ENCODE measurements around the gene ANKRD34A. TPM values are rescaled to one million over a fixed set of nuclear protein-coding genes. Genes with fewer than 3 reads are reported as not detected.
"Not testable (repeated sequence)": the region's sequence is repeated elsewhere in the genome, so short reads cannot be mapped to it uniquely, and the experiment has no call there.

Gene ANKRD34A
- total and polyA plus RNA-seq, 9 donors = 0.22 to 1.7 (median 1.1) TPM

DNA sequence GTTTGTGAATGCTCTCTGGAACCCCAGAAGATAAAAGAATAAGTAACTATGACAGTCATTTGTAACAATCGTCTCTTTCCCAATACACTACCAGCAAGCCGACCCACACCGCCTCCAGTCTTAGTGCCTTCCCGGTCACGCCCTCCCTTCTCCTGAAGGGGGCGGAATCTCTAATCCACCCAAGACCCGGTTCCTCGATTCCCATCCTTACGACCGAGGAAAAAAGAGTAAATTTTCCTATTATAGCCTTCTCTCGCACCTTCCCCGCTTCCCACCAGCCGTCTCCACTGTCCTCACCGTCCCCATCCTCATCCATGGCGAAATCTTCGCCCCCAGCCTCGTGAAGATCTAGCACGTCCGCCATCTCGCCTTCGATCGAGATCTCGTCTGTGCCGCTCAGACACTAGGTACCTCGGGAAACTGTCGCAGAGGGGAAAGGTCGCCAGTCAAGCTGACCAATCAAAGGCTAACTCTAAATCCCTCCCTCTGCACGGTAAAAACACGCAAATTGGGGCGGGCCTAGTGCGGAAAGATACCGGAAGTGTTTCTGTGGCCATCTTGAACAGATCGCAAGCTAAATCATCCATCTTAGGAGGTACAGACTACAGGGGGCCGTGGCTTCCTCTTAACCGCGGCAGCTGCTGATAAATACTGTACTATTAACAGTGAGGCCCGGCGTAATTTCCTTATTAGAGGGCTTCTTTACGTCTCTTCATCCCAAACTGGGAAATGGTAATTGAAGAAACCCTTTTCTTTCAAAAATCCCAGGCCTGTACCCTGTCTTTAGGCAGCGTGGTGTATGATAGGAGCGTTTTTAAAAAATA is 37.1 kb downstream of the ANKRD34A start, which contains the start of gene RBM8A:
TSS of gene RBM8A (minus strand) at position 422 of the 824 bp plus-strand sequence. CDS start at position 364, 58 bp downstream.
- Histone ChIP-seq H3K27me3 (ENCODE audit: control insufficient read depth, insufficient read depth, low read length) (no peaks in the 10 kb centered on the region), H3K4me1 (ENCODE audit: control insufficient read depth, insufficient read depth, low read length) (peaks cover 12% of the 10 kb centered on the region), H3K36me3 (ENCODE audit: control insufficient read depth, insufficient read depth, low read length) (peaks cover 18% of the 10 kb centered on the region), H3K27ac (ENCODE audit: low read length) (peak within 1 kb of the TSS; percentile 97), H3K9me3 (replicated peaks; ENCODE audit: control insufficient read depth, low read depth, low read length) (no peaks in the 10 kb centered on the region), H3K4me3 (ENCODE audit: low read length) (peak within 1 kb of the TSS; percentile 64)
- WGBS (ENCODE audit: insufficient coverage) = 0% methylated on average over 24 of the region's 41 CpGs
- DNase-seq = peak; percentile 100

- H3K27me3 ChIP-seq (ENCODE audit: control insufficient read depth, insufficient read depth, low read length) = no peaks in the 10 kb centered on the region
- 7% methylated on average over 5 of the region's 19 CpGs for WGBS (ENCODE audit: insufficient coverage)
These were observed 37.7 kb downstream of the ANKRD34A start for GRCh38 chr1:145926686-145927062.

GRCh38 chr1:145922266-145922665 is 42.1 kb downstream of the ANKRD34A start:
- Histone ChIP-seq H3K27me3 (ENCODE audit: control insufficient read depth, insufficient read depth, low read length) (no peaks in the 10 kb centered on the region), H3K9me3 (replicated peaks; ENCODE audit: control insufficient read depth, low read depth, low read length) (no peaks in the 10 kb centered on the region), H3K36me3 (ENCODE audit: control insufficient read depth, insufficient read depth, low read length) (peaks cover 18% of the 10 kb centered on the region), H3K27ac (ENCODE audit: low read length) (no peak overlapping the region), H3K4me3 (ENCODE audit: low read length) (no peak overlapping the region), H3K4me1 (ENCODE audit: control insufficient read depth, insufficient read depth, low read length) (peaks cover 26% of the 10 kb centered on the region)
- DNase-seq = no peak
- WGBS (ENCODE audit: insufficient coverage) = no CpG with 5 or more reads among the region's 2 CpGs

More at GRCh38 chr1:145926686-145927062, 37.7 kb downstream of the ANKRD34A start:
- peaks cover 18% of the 10 kb centered on the region for H3K36me3 ChIP-seq (ENCODE audit: control insufficient read depth, insufficient read depth, low read length)
- H3K27ac ChIP-seq (ENCODE audit: low read length) = peak overlapping the region; percentile 97
- DNase-seq = no peak
- H3K4me3 ChIP-seq (ENCODE audit: low read length) = peak overlapping the region; percentile 64
- no peaks in the 10 kb centered on the region for H3K9me3 ChIP-seq (replicated peaks; ENCODE audit: control insufficient read depth, low read depth, low read length)
- peaks cover 12% of the 10 kb centered on the region for H3K4me1 ChIP-seq (ENCODE audit: control insufficient read depth, insufficient read depth, low read length)

DNA sequence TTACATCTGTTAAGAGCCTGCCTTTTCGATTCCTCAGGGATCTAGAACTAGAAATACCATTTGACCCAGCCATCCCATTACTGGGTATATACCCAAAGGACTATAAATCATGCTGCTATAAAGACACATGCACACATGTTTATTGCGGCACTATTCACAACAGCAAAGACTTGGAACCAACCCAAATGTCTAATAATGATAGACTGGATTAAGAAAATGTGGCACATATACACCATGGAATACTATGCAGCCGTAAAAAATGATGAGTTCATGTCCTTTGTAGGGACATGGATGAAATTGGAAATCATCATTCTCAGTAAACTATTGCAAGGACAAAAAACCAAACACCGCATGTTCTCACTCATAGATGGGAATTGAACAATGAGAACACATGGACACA is 44.1 kb downstream of the ANKRD34A start:
- not testable (repeated sequence) for DNase-seq; H3K9me3 ChIP-seq (replicated peaks; ENCODE audit: control insufficient read depth, low read depth, low read length); H3K27ac ChIP-seq (ENCODE audit: low read length); H3K4me3 ChIP-seq (ENCODE audit: low read length); H3K27me3 ChIP-seq (ENCODE audit: control insufficient read depth, insufficient read depth, low read length)
- Histone ChIP-seq H3K4me1 (ENCODE audit: control insufficient read depth, insufficient read depth, low read length) (peaks cover 19% of the 10 kb centered on the region), H3K36me3 (ENCODE audit: control insufficient read depth, insufficient read depth, low read length) (peaks cover 20% of the 10 kb centered on the region)
- WGBS (ENCODE audit: insufficient coverage) = no CpG with 5 or more reads among the region's 4 CpGs

GRCh38 chr1:145918992-145919939 is 45.1 kb downstream of the ANKRD34A start:
- H3K36me3 ChIP-seq (ENCODE audit: control insufficient read depth, insufficient read depth, low read length) = peaks cover 23% of the 10 kb centered on the region
- WGBS (ENCODE audit: insufficient coverage) = 1% methylated on average over 19 of the region's 33 CpGs

GRCh38 chr1:145918144-145918991 is 46.0 kb downstream of the ANKRD34A start, which contains the start of gene PEX11B:
Gene PEX11B (minus strand): TSS chr1:145918717. CDS start chr1:145918688, 29 bp downstream.
- WGBS (ENCODE audit: insufficient coverage) = under 1% methylated on average over 43 of the region's 51 CpGs
- Histone ChIP-seq H3K36me3 (ENCODE audit: control insufficient read depth, insufficient read depth, low read length) (peaks cover 21% of the 10 kb centered on the region), H3K27me3 (ENCODE audit: control insufficient read depth, insufficient read depth, low read length) (no peaks in the 10 kb centered on the region), H3K4me1 (ENCODE audit: control insufficient read depth, insufficient read depth, low read length) (peaks cover 19% of the 10 kb centered on the region), H3K9me3 (replicated peaks; ENCODE audit: control insufficient read depth, low read depth, low read length) (no peaks in the 10 kb centered on the region), H3K4me3 (ENCODE audit: low read length) (peak within 1 kb of the TSS; percentile 71), H3K27ac (ENCODE audit: low read length) (peak within 1 kb of the TSS; percentile 95)
- peak; percentile 96 for DNase-seq

More at GRCh38 chr1:145918992-145919939, 45.1 kb downstream of the ANKRD34A start:
- DNase-seq = peak; percentile 53
- Histone ChIP-seq H3K4me3 (ENCODE audit: low read length) (peak overlapping the region; percentile 71), H3K27me3 (ENCODE audit: control insufficient read depth, insufficient read depth, low read length) (no peaks in the 10 kb centered on the region), H3K27ac (ENCODE audit: low read length) (peak overlapping the region; percentile 95), H3K4me1 (ENCODE audit: control insufficient read depth, insufficient read depth, low read length) (peaks cover 19% of the 10 kb centered on the region), H3K9me3 (replicated peaks; ENCODE audit: control insufficient read depth, low read depth, low read length) (no peaks in the 10 kb centered on the region)

DNA sequence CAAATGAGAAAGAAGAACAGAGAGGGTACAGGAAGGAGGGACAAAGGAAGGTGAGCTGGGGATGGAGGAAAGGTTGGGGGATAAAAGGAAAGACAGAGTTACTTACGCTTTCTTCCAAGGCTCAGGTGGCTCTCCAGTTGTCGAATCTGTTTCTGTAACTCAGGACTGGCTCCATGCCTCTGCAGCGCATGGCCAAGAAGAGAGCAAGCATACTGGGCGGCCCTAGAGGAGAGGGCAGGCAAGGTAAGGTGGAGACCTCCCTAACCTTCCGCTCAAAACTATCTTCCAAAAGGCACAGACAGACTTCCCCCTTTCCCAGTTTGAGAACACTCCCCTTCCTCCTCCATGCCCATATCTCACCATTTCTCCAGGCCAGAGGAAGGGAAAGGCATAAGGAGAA is 46.8 kb downstream of the ANKRD34A start:
- DNase-seq = no peak
- no peak overlapping the region for H3K27ac ChIP-seq (ENCODE audit: low read length)

DNA sequence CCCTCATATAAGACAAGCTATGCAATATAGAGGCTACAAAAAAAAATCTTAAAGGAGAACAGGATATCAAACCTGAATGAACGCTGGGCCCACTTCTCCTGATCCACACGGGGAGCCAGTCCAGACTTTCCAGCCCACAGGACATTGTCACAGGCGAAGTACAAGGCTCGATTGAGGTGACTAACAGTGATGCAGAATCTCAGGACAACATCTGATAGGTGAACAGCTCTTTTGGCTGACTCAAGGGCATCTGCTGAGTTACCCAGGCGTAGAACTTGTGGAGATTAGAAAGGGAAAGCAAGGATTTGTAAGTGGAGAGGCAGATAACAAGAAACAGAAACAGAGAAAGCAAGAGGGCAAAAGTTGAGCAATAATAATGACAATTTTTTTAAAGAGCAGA is 47.6 kb downstream of the ANKRD34A start:
- Histone ChIP-seq H3K9me3 (replicated peaks; ENCODE audit: control insufficient read depth, low read depth, low read length) (no peaks in the 10 kb centered on the region), H3K27me3 (ENCODE audit: control insufficient read depth, insufficient read depth, low read length) (no peaks in the 10 kb centered on the region), H3K4me3 (ENCODE audit: low read length) (no peak overlapping the region), H3K27ac (ENCODE audit: low read length) (no peak overlapping the region), H3K4me1 (ENCODE audit: control insufficient read depth, insufficient read depth, low read length) (peaks cover 19% of the 10 kb centered on the region), H3K36me3 (ENCODE audit: control insufficient read depth, insufficient read depth, low read length) (peaks cover 22% of the 10 kb centered on the region)
- no peak for DNase-seq
- WGBS (ENCODE audit: insufficient coverage) = 80% methylated on average over 5 of the region's 5 CpGs

More for the DNA sequence above, 46.8 kb downstream of the ANKRD34A start:
- 64% methylated on average over 2 of the region's 5 CpGs for WGBS (ENCODE audit: insufficient coverage)
- Histone ChIP-seq H3K4me3 (ENCODE audit: low read length) (peak overlapping the region; percentile 71), H3K9me3 (replicated peaks; ENCODE audit: control insufficient read depth, low read depth, low read length) (no peaks in the 10 kb centered on the region), H3K27me3 (ENCODE audit: control insufficient read depth, insufficient read depth, low read length) (no peaks in the 10 kb centered on the region), H3K4me1 (ENCODE audit: control insufficient read depth, insufficient read depth, low read length) (peaks cover 19% of the 10 kb centered on the region), H3K36me3 (ENCODE audit: control insufficient read depth, insufficient read depth, low read length) (peaks cover 16% of the 10 kb centered on the region)

GRCh38 chr1:145912128-145912641 is 52.2 kb downstream of the ANKRD34A start:
- 85% methylated on average over 4 of the region's 11 CpGs for WGBS (ENCODE audit: insufficient coverage)
- H3K4me1 ChIP-seq (ENCODE audit: control insufficient read depth, insufficient read depth, low read length) = peaks cover 7% of the 10 kb centered on the region

More at GRCh38 chr1:145912128-145912641, 52.2 kb downstream of the ANKRD34A start:
- no peak overlapping the region for H3K4me3 ChIP-seq (ENCODE audit: low read length)
- no peak for DNase-seq
- H3K9me3 ChIP-seq (replicated peaks; ENCODE audit: control insufficient read depth, low read depth, low read length) = no peaks in the 10 kb centered on the region
- H3K27ac ChIP-seq (ENCODE audit: low read length) = no peak overlapping the region
- H3K27me3 ChIP-seq (ENCODE audit: control insufficient read depth, insufficient read depth, low read length) = no peaks in the 10 kb centered on the region
- peaks cover 30% of the 10 kb centered on the region for H3K36me3 ChIP-seq (ENCODE audit: control insufficient read depth, insufficient read depth, low read length)
